ENCODE results near the gene ADAMTS16. TPM values are rescaled to one million over a fixed set of nuclear protein-coding genes. Genes with fewer than 3 reads are reported as not detected.

Gene ADAMTS16
- total RNA-seq, 1 donor from 2014 or later = 4.1 TPM

- no peak overlapping the region for H3K4me2 ChIP-seq
- no peaks in the 10 kb centered on the region for H3K79me2 ChIP-seq (ENCODE audit: low read depth)
- Mint-ChIP-seq H3K27ac (no peak overlapping the region), H3K27me3 (ENCODE audit: insufficient read depth, low read depth) (no peaks in the 10 kb centered on the region), H3K36me3 (no peaks in the 10 kb centered on the region), H3K4me3 (no peak overlapping the region), H3K4me1 (no peaks in the 10 kb centered on the region), H3K9me3 (no peaks in the 10 kb centered on the region)
- H2AFZ ChIP-seq (replicated peaks) = no peak overlapping the region
- no peaks in the 10 kb centered on the region for H3K9me3 ChIP-seq (ENCODE audit: low read depth)
- no peak overlapping the region for H3K27ac ChIP-seq
- H3K36me3 ChIP-seq = no peaks in the 10 kb centered on the region
- no peak overlapping the region for H3K4me3 ChIP-seq
- no peak overlapping the region for H3K9ac ChIP-seq
- H3K4me1 ChIP-seq = no peaks in the 10 kb centered on the region
- H4K20me1 ChIP-seq (ENCODE audit: low read depth) = no peaks in the 10 kb centered on the region
- no peaks in the 10 kb centered on the region for H3K27me3 ChIP-seq
- H3F3A ChIP-seq (ENCODE audit: low read depth) = no peaks in the 10 kb centered on the region
- no peak for DNase-seq (ENCODE audit: low spot score)
- TF ChIP-seq CTCF (IDR thresholded peaks at IDR 0.05) (no peak), EZH2 (IDR thresholded peaks at IDR 0.05) (no peak), EZH2phosphoT487 (IDR thresholded peaks at IDR 0.05) (no peak)
Observed at GRCh38 chr5:5203451-5203850, 63.3 kb downstream of the ADAMTS16 start.

- DNase-seq (ENCODE audit: low spot score) = no peak
- no peaks in the 10 kb centered on the region for H3K4me1 ChIP-seq
- no peak overlapping the region for H3K27ac ChIP-seq
- no peak overlapping the region for H2AFZ ChIP-seq (replicated peaks)
- H3K27ac Mint-ChIP-seq = no peak overlapping the region
- no peaks in the 10 kb centered on the region for H3K27me3 Mint-ChIP-seq (ENCODE audit: insufficient read depth, low read depth)
- no peak overlapping the region for H3K4me2 ChIP-seq
- H3F3A ChIP-seq (ENCODE audit: low read depth) = no peaks in the 10 kb centered on the region
- no peaks in the 10 kb centered on the region for H3K36me3 ChIP-seq
- no peaks in the 10 kb centered on the region for H3K79me2 ChIP-seq (ENCODE audit: low read depth)
- no peaks in the 10 kb centered on the region for H3K4me1 Mint-ChIP-seq
- no peak overlapping the region for H3K9ac ChIP-seq
- H3K36me3 Mint-ChIP-seq = no peaks in the 10 kb centered on the region
- H3K4me3 Mint-ChIP-seq = no peak overlapping the region
- TF ChIP-seq CTCF (IDR thresholded peaks at IDR 0.05) (no peak), EZH2phosphoT487 (IDR thresholded peaks at IDR 0.05) (no peak)
- H3K27me3 ChIP-seq = no peaks in the 10 kb centered on the region
- no peaks in the 10 kb centered on the region for H4K20me1 ChIP-seq (ENCODE audit: low read depth)
- no peaks in the 10 kb centered on the region for H3K9me3 Mint-ChIP-seq
- no peaks in the 10 kb centered on the region for H3K9me3 ChIP-seq (ENCODE audit: low read depth)
- H3K4me3 ChIP-seq = no peak overlapping the region
Observed at GRCh38 chr5:5207828-5208227, 67.7 kb downstream of the ADAMTS16 start.

- H3K4me3 ChIP-seq = no peak overlapping the region
- no peaks in the 10 kb centered on the region for H3K36me3 ChIP-seq
- Mint-ChIP-seq H3K4me3 (no peak overlapping the region), H3K27ac (no peak overlapping the region), H3K36me3 (no peaks in the 10 kb centered on the region), H3K27me3 (ENCODE audit: insufficient read depth, low read depth) (no peaks in the 10 kb centered on the region), H3K9me3 (no peaks in the 10 kb centered on the region), H3K4me1 (no peaks in the 10 kb centered on the region)
- H4K20me1 ChIP-seq (ENCODE audit: low read depth) = no peaks in the 10 kb centered on the region
- no peak overlapping the region for H3K4me2 ChIP-seq
- no peak overlapping the region for H3K9ac ChIP-seq
- H3K27ac ChIP-seq = no peak overlapping the region
- H3F3A ChIP-seq (ENCODE audit: low read depth) = no peaks in the 10 kb centered on the region
- H3K4me1 ChIP-seq = no peaks in the 10 kb centered on the region
- H3K79me2 ChIP-seq (ENCODE audit: low read depth) = no peaks in the 10 kb centered on the region
- H2AFZ ChIP-seq (replicated peaks) = no peak overlapping the region
- H3K9me3 ChIP-seq (ENCODE audit: low read depth) = no peaks in the 10 kb centered on the region
- DNase-seq (ENCODE audit: low spot score) = no peak
- no peaks in the 10 kb centered on the region for H3K27me3 ChIP-seq
- TF ChIP-seq EZH2phosphoT487 (IDR thresholded peaks at IDR 0.05) = no peak
- TF ChIP-seq EZH2 (IDR thresholded peaks at IDR 0.05) = no peak
- no peak for TF ChIP-seq CTCF (IDR thresholded peaks at IDR 0.05)
Observed at GRCh38 chr5:5209089-5209488, 69.0 kb downstream of the ADAMTS16 start.

All from neural progenitor cell (in vitro differentiated cells).